ENCODE measurements around the gene SPIB.

Gene SPIB

DNA sequence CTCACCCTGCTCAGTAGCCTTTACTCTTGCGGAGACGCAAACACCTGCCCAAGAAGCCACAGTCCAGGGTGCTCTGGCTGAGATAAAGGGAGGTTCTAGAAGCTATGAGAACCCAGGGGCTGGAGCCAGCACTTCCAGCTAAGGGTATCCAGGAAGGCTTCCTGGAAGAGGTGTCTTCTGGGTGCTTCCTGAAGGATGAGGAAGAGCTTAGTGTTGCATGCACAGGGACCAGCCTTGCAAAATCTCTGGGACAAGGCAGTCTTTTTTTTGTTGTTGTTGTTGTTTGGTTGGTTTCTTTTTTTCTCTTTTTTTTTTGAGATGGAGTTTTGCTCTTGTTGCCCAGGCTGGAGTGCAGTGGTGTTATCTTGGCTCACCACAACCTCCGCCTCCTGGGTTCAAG lies 34.5 kb downstream of the SPIB start:
- peaks cover 17 to 23% (median 18%) of the 10 kb centered on the region in 5 donors for H3K27me3 ChIP-seq (ENCODE audit: control insufficient read depth in 5 of 5, insufficient read depth in 4 of 5, low read length in 5 of 5)

DNA sequence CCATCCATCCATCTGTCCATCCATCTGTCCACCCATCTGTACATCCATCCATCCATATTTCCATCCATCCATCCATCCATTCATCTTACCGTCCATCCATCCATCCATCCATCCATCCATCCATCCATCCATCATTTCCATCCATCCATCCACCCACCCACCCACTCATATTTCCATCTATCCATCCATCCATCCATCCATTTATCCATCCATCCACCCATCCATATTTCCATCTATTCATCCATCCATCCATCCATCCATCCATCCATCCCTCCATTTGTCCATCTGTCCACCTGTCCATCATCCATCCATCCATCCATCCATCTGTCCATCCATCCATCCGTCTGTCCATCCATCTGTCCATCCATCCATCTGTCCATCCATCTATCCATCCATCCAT lies 37.3 kb downstream of the SPIB start:
- Histone ChIP-seq H3K36me3 (ENCODE audit: control insufficient read depth in 5 of 5, insufficient read depth in 5 of 5, low read length in 5 of 5) (no peaks in the 10 kb centered on the region), H3K27me3 (ENCODE audit: control insufficient read depth in 5 of 5, insufficient read depth in 4 of 5, low read length in 5 of 5) (peaks cover 25 to 31% (median 29%) of the 10 kb centered on the region in 5 donors), H3K9me3 (ENCODE audit: control insufficient read depth in 5 of 5, low read length in 5 of 5) (no peaks in the 10 kb centered on the region), H3K4me3 (ENCODE audit: low read depth in 1 of 5, low read length in 5 of 5) (no peak overlapping the region), H3K4me1 (ENCODE audit: control insufficient read depth in 5 of 5, insufficient read depth in 5 of 5, low read length in 5 of 5) (no peaks in the 10 kb centered on the region), H3K9ac (ENCODE audit: low read length in 5 of 5) (no peak overlapping the region), H3K27ac (ENCODE audit: low read depth, low read length) (no peak overlapping the region)

More for the DNA sequence above, 34.5 kb downstream of the SPIB start:
- H3K27ac ChIP-seq (ENCODE audit: low read depth, low read length), result no peak overlapping the region
- H3K9ac ChIP-seq (ENCODE audit: low read length in 5 of 5), result no peak overlapping the region
- no peak overlapping the region for H3K4me3 ChIP-seq (ENCODE audit: low read depth in 1 of 5, low read length in 5 of 5)
- H3K36me3 ChIP-seq (ENCODE audit: control insufficient read depth in 5 of 5, insufficient read depth in 5 of 5, low read length in 5 of 5), result no peaks in the 10 kb centered on the region
- H3K4me1 ChIP-seq (ENCODE audit: control insufficient read depth in 5 of 5, insufficient read depth in 5 of 5, low read length in 5 of 5), result no peaks in the 10 kb centered on the region
- H3K9me3 ChIP-seq (ENCODE audit: control insufficient read depth in 5 of 5, low read length in 5 of 5), result peaks cover 0 to 1% (median under 1%) of the 10 kb centered on the region in 5 donors

DNA sequence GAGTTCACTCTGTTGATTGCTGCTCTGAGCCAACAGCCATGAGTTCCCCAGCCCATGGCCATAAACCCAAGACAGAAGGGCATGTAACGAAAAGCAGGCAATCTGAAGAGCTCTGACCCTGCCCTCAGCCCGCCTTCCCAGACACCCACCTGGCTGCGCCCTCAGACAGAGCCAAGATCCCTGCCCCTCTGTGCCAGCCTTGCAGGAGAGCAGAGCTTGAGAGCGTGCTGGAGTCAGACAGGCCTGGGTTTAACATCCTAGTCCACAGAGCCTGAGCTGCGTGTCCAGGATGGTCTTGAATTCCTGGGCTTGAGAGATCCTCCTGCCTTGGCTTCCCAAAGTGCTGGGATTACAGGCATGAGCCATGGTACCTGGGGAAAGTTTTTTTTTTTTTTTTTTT lies 38.6 kb downstream of the SPIB start:
- Histone ChIP-seq H3K9me3 (ENCODE audit: control insufficient read depth in 5 of 5, low read length in 5 of 5) (no peaks in the 10 kb centered on the region), H3K9ac (ENCODE audit: low read length in 5 of 5) (no peak overlapping the region), H3K27me3 (ENCODE audit: control insufficient read depth in 5 of 5, insufficient read depth in 4 of 5, low read length in 5 of 5) (peaks cover 25 to 35% (median 32%) of the 10 kb centered on the region in 5 donors), H3K4me3 (ENCODE audit: low read depth in 1 of 5, low read length in 5 of 5) (no peak overlapping the region), H3K36me3 (ENCODE audit: control insufficient read depth in 5 of 5, insufficient read depth in 5 of 5, low read length in 5 of 5) (no peaks in the 10 kb centered on the region), H3K27ac (ENCODE audit: low read depth, low read length) (no peak overlapping the region), H3K4me1 (ENCODE audit: control insufficient read depth in 5 of 5, insufficient read depth in 5 of 5, low read length in 5 of 5) (no peaks in the 10 kb centered on the region)

DNA sequence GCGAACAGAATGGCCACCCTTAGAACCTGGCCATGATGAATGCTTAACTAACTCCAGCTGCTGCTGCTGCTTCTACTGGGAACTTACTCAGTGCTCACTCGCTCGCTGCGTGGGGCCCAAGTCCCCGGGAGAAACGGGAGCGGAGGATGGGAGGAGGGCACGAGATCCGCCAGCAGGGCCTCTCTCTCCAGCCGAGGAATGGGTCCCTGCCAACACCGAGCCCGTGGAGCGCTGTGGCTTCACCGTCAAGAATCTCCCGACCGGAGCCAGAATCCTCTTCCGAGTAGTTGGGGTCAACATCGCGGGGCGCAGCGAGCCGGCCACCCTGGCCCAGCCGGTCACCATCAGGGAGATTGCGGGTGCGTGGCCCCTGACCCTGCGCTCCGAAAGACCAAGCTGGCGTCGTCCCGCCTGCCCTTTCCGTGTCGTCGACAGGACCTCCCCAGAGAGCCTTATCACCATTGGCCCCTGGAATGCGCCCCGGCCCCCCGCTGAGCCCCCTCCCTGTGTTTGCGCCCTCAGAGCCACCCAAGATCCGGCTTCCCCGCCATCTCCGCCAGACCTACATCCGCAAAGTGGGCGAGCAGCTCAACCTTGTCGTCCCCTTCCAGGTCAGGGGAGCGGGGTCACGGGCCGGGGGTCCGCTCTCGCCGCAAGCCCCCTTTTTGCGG lies 39.8 kb downstream of the SPIB start:
- Histone ChIP-seq H3K27ac (ENCODE audit: low read depth, low read length) (no peak overlapping the region), H3K4me3 (ENCODE audit: low read depth in 1 of 5, low read length in 5 of 5) (no peak overlapping the region), H3K9me3 (ENCODE audit: control insufficient read depth in 5 of 5, low read length in 5 of 5) (no peaks in the 10 kb centered on the region), H3K9ac (ENCODE audit: low read length in 5 of 5) (no peak overlapping the region), H3K36me3 (ENCODE audit: control insufficient read depth in 5 of 5, insufficient read depth in 5 of 5, low read length in 5 of 5) (no peaks in the 10 kb centered on the region), H3K27me3 (ENCODE audit: control insufficient read depth in 5 of 5, insufficient read depth in 4 of 5, low read length in 5 of 5) (peaks cover 25 to 35% (median 32%) of the 10 kb centered on the region in 5 donors), H3K4me1 (ENCODE audit: control insufficient read depth in 5 of 5, insufficient read depth in 5 of 5, low read length in 5 of 5) (no peaks in the 10 kb centered on the region)

GRCh38 chr19:50459067-50459456 lies 40.3 kb downstream of the SPIB start:
- H3K4me1 ChIP-seq (ENCODE audit: control insufficient read depth in 5 of 5, insufficient read depth in 5 of 5, low read length in 5 of 5), result no peaks in the 10 kb centered on the region
- H3K9ac ChIP-seq (ENCODE audit: low read length in 5 of 5), result no peak overlapping the region
- H3K36me3 ChIP-seq (ENCODE audit: control insufficient read depth in 5 of 5, insufficient read depth in 5 of 5, low read length in 5 of 5), result no peaks in the 10 kb centered on the region
- no peak overlapping the region for H3K4me3 ChIP-seq (ENCODE audit: low read depth in 1 of 5, low read length in 5 of 5)
- peaks cover 25 to 35% (median 32%) of the 10 kb centered on the region in 5 donors for H3K27me3 ChIP-seq (ENCODE audit: control insufficient read depth in 5 of 5, insufficient read depth in 4 of 5, low read length in 5 of 5)
- H3K27ac ChIP-seq (ENCODE audit: low read depth, low read length), result no peak overlapping the region
- no peaks in the 10 kb centered on the region for H3K9me3 ChIP-seq (ENCODE audit: control insufficient read depth in 5 of 5, low read length in 5 of 5)

DNA sequence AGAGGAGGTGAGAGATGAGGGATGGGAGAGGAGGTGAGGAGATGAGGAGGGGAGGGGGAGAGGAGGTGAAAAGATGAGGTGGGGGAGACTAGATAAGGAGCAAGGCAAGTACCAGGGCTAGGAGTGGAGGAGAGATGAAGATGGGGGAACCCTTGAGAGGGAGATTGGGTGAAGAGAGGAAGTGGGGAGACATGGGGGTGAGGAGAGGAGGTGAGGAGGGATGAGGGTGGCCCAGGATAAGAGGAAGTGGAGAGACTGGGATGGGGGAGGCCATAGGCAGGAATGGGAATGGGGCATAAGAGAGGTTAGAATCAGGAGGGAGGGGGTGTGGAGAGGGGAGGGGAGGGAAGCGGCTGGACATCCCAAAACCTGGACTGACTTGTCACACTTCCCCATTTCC lies 40.9 kb downstream of the SPIB start:
- no peaks in the 10 kb centered on the region for H3K36me3 ChIP-seq (ENCODE audit: control insufficient read depth in 5 of 5, insufficient read depth in 5 of 5, low read length in 5 of 5)
- no peaks in the 10 kb centered on the region for H3K4me1 ChIP-seq (ENCODE audit: control insufficient read depth in 5 of 5, insufficient read depth in 5 of 5, low read length in 5 of 5)
- H3K27ac ChIP-seq (ENCODE audit: low read depth, low read length), result no peak overlapping the region
- no peak overlapping the region for H3K9ac ChIP-seq (ENCODE audit: low read length in 5 of 5)
- H3K9me3 ChIP-seq (ENCODE audit: control insufficient read depth in 5 of 5, low read length in 5 of 5), result no peaks in the 10 kb centered on the region
- no peak overlapping the region for H3K4me3 ChIP-seq (ENCODE audit: low read depth in 1 of 5, low read length in 5 of 5)
- H3K27me3 ChIP-seq (ENCODE audit: control insufficient read depth in 5 of 5, insufficient read depth in 4 of 5, low read length in 5 of 5), result peaks cover 25 to 38% (median 34%) of the 10 kb centered on the region in 5 donors

- Histone ChIP-seq H3K36me3 (ENCODE audit: control insufficient read depth in 5 of 5, insufficient read depth in 5 of 5, low read length in 5 of 5) (no peaks in the 10 kb centered on the region), H3K4me3 (ENCODE audit: low read depth in 1 of 5, low read length in 5 of 5) (no peak overlapping the region), H3K4me1 (ENCODE audit: control insufficient read depth in 5 of 5, insufficient read depth in 5 of 5, low read length in 5 of 5) (no peaks in the 10 kb centered on the region), H3K27me3 (ENCODE audit: control insufficient read depth in 5 of 5, insufficient read depth in 4 of 5, low read length in 5 of 5) (peaks cover 25 to 41% (median 37%) of the 10 kb centered on the region in 5 donors), H3K27ac (ENCODE audit: low read depth, low read length) (no peak overlapping the region), H3K9ac (ENCODE audit: low read length in 5 of 5) (no peak overlapping the region), H3K9me3 (ENCODE audit: control insufficient read depth in 5 of 5, low read length in 5 of 5) (no peaks in the 10 kb centered on the region)
Measured at GRCh38 chr19:50460161-50460765, 41.5 kb downstream of the SPIB start.

DNA sequence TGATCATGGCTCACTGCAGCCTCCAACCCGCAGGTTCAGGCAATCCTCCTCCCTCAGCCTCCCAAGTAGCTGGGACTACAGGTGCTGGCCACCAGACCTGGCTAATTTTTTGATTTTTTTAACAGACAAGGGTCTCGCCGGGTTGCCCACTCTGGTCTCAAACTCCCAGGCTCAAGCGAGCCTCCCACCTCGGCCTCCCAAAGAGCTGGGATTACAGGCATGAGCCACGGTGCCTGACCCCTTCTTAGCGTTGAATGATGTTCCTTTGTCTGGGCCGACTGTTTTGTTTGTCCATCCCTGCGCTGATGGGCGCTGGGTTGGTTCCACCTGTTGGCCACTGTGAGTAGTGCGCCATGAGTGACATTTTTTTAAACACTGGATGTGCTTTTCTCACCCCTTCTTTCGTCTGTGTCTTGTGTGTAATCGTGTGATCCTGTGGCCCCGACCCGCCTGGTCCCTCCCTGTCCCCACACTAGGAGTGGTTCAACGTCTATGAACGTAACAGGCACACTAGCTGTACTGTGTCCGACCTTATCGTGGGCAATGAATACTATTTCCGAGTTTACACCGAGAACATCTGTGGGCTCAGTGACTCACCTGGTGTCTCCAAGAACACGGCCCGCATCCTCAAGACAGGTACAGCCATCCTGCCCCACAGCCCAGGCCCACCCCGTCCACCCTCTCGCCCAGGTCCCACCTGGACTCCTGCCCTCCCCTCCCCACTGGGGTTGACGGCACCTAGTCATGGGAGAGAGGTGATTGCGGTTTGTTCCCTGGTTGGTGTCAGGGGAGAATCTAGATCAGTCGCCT lies 42.5 kb downstream of the SPIB start:
- Histone ChIP-seq H3K4me1 (ENCODE audit: control insufficient read depth in 5 of 5, insufficient read depth in 5 of 5, low read length in 5 of 5) (no peaks in the 10 kb centered on the region), H3K9ac (ENCODE audit: low read length in 5 of 5) (no peak overlapping the region), H3K27me3 (ENCODE audit: control insufficient read depth in 5 of 5, insufficient read depth in 4 of 5, low read length in 5 of 5) (peaks cover 28 to 41% (median 37%) of the 10 kb centered on the region in 5 donors), H3K9me3 (ENCODE audit: control insufficient read depth in 5 of 5, low read length in 5 of 5) (no peaks in the 10 kb centered on the region), H3K4me3 (ENCODE audit: low read depth in 1 of 5, low read length in 5 of 5) (no peak overlapping the region), H3K27ac (ENCODE audit: low read depth, low read length) (no peak overlapping the region), H3K36me3 (ENCODE audit: control insufficient read depth in 5 of 5, insufficient read depth in 5 of 5, low read length in 5 of 5) (no peaks in the 10 kb centered on the region)

- no peaks in the 10 kb centered on the region for H3K4me1 ChIP-seq (ENCODE audit: control insufficient read depth in 5 of 5, insufficient read depth in 5 of 5, low read length in 5 of 5)
- H3K27me3 ChIP-seq (ENCODE audit: control insufficient read depth in 5 of 5, insufficient read depth in 4 of 5, low read length in 5 of 5), result peaks cover 20 to 35% (median 32%) of the 10 kb centered on the region in 5 donors
- H3K4me3 ChIP-seq (ENCODE audit: low read depth in 1 of 5, low read length in 5 of 5), result no peak overlapping the region
- H3K9me3 ChIP-seq (ENCODE audit: control insufficient read depth in 5 of 5, low read length in 5 of 5), result no peaks in the 10 kb centered on the region
- H3K36me3 ChIP-seq (ENCODE audit: control insufficient read depth in 5 of 5, insufficient read depth in 5 of 5, low read length in 5 of 5), result no peaks in the 10 kb centered on the region
- H3K9ac ChIP-seq (ENCODE audit: low read length in 5 of 5), result no peak overlapping the region
- H3K27ac ChIP-seq (ENCODE audit: low read depth, low read length), result no peak overlapping the region
Measured at GRCh38 chr19:50462970-50463369, 44.2 kb downstream of the SPIB start.

DNA sequence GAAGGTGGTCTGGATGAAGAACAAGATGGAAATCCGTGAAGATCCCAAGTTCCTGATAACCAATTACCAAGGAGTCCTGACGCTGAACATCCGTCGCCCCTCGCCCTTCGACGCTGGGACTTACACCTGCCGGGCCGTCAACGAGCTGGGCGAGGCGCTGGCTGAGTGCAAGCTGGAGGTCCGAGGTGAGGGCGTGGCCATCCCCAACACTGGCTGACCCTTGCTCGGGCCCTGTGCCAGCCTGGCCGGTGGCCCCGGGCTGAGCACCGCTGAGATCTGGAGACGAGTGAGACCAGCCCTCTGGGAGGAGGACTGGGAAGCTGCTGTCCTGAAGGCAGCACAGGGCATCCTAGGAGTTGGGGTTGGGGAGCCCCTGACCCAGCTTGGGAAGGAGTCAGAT lies 45.6 kb downstream of the SPIB start:
- Histone ChIP-seq H3K4me3 (ENCODE audit: low read depth in 1 of 5, low read length in 5 of 5) (no peak overlapping the region), H3K27me3 (ENCODE audit: control insufficient read depth in 5 of 5, insufficient read depth in 4 of 5, low read length in 5 of 5) (peaks cover 14 to 31% (median 26%) of the 10 kb centered on the region in 5 donors), H3K36me3 (ENCODE audit: control insufficient read depth in 5 of 5, insufficient read depth in 5 of 5, low read length in 5 of 5) (no peaks in the 10 kb centered on the region), H3K9ac (ENCODE audit: low read length in 5 of 5) (no peak overlapping the region), H3K27ac (ENCODE audit: low read depth, low read length) (no peak overlapping the region), H3K9me3 (ENCODE audit: control insufficient read depth in 5 of 5, low read length in 5 of 5) (no peaks in the 10 kb centered on the region), H3K4me1 (ENCODE audit: control insufficient read depth in 5 of 5, insufficient read depth in 5 of 5, low read length in 5 of 5) (no peaks in the 10 kb centered on the region)
